GM12874 (cell line): Measurements from ENCODE around the gene SLC22A31.

Source experiments
- TF ChIP-seq, protein P1 (sequence below): IDR thresholded peaks from 2 replicates; pipeline ENCODE4 v1.5.1; 2011; ENCODE audit warnings: low read depth, mild to moderate bottlenecking, control low read depth, low read length, moderate library complexity; ENCODE audit not compliant: insufficient read depth

Gene SLC22A31

DNA sequence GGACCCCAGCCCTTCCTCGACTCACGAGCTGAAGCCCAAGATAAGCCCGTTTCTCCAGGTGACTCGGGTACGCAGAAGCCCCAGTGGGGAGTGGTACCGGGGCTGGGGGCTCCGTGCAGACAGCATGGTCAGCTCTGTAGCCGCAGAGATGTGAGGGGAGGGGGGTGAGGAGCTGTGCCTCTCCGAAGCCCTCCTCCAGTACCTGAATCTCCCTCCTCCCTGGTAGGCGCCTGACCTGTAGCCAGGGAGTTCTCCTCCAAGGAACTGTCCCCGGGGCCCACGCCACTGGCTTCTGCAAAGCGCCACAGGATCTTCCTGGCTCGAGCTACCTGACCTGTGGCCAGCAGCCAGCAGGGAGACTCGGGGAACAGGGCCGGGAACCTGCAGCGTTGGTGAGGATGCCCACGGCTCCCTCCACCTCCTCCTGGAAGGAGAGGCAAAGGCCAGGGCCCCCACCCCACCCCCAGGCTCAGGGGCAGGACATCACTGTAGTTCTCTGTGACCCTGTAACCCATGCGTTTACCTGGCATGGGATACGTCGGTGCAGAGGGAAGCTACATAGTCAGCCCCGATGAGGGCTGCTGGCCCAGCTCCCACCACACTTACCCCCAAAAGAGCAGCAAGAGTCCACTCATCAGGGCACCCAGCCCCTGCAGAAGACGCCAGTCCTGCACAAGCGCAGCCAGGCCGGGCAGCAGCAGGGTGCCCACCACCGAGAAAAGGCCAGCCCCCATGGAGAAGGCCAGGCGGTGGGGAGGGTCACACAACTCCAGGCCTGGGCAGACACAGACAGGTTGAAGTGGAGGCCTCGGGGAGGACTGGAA lies 1.7 kb downstream of the SLC22A31 start:
- TF ChIP-seq, protein P1, sequence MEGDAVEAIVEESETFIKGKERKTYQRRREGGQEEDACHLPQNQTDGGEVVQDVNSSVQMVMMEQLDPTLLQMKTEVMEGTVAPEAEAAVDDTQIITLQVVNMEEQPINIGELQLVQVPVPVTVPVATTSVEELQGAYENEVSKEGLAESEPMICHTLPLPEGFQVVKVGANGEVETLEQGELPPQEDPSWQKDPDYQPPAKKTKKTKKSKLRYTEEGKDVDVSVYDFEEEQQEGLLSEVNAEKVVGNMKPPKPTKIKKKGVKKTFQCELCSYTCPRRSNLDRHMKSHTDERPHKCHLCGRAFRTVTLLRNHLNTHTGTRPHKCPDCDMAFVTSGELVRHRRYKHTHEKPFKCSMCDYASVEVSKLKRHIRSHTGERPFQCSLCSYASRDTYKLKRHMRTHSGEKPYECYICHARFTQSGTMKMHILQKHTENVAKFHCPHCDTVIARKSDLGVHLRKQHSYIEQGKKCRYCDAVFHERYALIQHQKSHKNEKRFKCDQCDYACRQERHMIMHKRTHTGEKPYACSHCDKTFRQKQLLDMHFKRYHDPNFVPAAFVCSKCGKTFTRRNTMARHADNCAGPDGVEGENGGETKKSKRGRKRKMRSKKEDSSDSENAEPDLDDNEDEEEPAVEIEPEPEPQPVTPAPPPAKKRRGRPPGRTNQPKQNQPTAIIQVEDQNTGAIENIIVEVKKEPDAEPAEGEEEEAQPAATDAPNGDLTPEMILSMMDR, result no peak

DNA sequence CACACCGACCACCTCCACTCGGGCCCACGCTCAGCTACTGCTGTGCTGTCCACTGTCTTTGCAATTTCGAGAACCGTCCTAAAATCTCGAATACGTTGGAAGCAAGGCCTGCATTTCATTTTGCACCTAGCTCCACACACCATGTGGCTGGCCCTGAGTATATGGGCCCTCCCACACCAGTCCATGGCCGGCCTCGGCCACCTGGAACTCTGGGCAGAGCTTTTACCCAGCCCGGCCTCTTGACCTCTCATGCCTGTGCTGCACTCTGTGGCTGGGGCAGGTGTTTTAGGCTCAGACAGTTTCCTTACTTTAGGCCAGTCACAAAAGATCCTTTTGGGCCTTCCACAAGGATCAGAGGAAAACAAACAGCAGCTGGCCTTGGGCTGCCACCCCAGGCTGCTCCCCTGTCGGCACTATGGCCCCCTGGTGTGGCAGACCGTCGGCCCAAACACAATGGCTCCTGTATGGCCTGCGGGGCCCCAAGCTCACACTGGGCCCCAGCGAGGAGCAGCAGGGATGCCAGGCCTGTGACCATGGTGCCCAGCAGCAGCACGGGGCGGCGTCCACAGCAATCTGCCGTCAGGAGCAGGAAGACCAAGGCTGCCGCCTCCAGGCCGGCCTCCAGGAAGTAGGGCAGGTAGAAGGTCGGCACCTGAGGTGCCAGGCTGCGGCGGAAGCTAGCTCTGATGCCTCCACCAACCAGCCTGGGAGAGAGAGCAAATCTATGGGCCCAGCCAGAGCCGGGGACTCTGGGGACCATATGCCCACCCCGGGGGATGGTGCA lies 2.5 kb downstream of the SLC22A31 start:
- TF ChIP-seq, protein P1, result no peak

DNA sequence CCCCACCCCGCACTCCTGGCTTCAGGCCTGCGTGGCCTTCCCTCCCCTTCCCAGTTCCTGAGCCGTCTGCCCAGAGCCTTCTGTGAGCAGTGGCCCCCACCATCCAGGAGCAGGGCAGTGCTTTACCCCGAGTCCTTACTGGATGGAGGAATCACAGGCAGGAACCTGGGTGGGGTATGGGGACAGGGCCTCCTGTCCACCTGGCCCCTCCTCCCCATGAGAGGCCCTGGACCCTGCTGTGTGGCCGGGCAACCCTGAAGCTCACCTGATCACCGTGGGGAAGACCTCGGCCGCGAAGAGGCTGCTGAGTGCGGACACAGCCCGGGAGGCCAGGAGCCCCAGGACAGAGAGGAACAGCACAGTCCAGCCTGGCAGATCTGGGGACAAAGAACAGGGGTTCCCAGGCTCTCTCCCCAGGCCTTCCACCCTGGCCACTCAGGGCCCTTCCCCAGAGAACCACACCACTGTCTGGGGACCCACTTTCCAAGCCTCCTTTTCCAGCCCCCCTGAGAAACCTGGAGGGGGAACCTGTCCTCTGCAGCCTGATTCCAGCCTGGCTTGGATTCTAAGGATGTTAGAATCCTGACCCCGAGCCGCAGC lies 3.2 kb downstream of the SLC22A31 start:
- TF ChIP-seq, protein P1, result no peak

DNA sequence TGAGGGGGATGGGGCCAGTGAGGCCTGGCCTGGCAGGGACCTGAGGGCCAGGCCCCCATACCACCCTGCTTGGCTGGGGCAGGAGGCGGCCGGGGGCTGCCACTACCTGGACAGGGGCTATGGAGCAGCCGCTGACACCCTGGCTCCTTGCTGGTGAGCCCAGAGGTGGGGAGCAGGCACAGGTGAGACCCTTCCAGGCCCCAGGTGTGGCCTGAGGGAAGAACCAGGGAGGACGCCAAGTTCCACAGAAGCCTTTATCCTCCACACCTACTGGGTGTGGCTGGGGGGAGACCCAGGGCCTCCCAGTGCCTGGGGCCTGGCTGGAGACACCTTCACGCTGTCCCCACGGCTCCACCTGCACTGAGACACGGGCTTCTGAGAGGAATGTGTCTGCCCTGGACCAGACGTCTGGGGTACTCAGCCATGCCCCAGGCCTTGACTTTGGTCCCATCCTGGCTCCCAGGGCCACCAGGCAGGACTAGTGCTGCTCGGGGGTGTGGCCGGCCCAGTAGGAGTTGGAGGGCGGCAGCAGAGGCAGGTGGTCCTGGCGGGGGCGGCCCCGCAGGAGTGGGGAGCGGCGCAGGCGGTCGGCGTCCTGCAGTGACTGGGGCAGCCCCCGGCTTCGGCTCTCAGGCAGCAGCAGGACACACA lies 4.7 kb downstream of the SLC22A31 start:
- TF ChIP-seq, protein P1, result no peak

DNA sequence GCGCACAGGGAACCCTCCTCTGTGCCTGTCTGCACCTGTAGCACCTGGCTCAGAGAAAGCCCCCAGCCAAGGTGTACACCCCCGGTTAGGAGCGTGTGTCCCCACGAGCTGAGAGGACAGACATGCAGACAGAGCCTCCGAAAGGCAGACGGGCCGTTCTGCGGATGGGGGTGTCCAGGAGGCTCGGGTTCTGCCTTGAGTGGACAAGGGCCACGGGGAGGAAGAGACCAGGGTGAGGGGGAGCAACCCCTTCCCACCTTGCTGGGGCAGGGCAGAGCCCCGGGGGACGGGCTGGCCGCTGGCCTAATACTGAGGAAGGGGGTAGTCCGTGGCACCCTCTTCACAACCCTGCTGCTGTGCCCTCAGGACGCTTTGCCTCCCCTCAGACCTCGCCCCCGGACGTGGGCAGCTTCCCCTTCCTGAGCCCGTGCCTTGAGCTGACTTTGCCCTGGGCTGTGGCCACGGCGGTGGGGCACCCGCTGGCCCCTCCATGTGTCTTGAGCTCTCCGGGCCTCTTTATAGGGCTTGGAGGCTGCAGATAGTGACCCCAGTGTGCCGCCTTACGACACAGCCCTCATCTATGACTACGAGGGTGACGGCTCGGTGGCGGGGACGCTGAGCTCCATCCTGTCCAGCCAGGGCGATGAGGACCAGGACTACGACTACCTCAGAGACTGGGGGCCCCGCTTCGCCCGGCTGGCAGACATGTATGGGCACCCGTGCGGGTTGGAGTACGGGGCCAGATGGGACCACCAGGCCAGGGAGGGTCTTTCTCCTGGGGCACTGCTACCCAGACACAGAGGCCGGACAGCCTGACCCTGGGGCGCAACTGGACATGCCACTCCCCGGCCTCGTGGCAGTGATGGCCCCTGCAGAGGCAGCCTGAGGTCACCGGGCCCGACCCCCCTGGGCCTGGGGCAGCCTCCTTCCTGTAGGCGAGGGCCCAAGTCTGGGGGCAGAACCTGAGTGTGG lies 5.7 kb downstream of the SLC22A31 start:
- TF ChIP-seq, protein P1, result no peak

DNA sequence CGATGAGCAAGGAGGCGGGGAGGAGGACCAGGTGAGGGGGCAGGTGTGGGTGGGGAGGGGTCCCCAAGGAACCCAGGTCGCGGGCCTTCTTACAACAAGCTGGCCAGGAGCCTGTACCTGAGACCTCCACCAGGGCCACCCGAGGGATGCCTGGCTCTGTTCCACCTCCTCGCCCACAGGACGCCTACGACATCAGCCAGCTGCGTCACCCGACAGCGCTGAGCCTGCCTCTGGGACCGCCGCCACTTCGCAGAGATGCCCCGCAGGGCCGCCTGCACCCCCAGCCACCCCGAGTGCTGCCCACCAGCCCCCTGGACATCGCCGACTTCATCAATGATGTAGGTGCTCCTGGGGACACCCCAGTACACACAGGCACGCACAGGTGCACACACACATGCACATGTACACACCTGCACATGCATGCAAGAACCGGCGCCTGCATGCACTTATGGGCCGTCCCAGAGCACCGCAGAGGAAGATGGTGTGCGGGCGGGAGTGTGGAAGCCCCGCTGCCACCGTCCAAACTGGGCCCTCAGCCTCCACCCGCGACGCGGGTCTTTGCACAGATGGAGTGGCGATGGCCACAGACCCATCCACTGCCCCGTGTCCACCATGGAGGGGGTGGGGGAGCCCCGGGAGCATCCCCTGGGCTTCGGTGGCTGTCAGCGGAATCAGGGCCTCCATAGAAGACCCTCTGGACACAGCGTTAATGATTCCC lies 6.6 kb downstream of the SLC22A31 start:
- TF ChIP-seq, protein P1, result no peak
